H1 (cell line): ENCODE measurements around the gene CFAP53. TPM values are rescaled to one million over a fixed set of nuclear protein-coding genes. Genes with fewer than 3 reads are reported as not detected.

Source experiments
- CTCF ChIA-PET: fragments of 300-600 bp; sonication (Branson Sonifier 250); formaldehyde crosslinking; loops from one replicate; lab custom pipeline; 2021; ENCODE audit not compliant: partially characterized antibody; lab: Charles Lee
- POLR2A ChIA-PET: fragments of 300-600 bp; sonication (Branson Sonifier 250); formaldehyde crosslinking; loops from one replicate; lab custom pipeline; 2021; ENCODE audit warnings: inconsistent platforms; ENCODE audit not compliant: partially characterized antibody; lab: Charles Lee
- DNase-seq, 2 experiments: peaks; one replicate each; pipeline versions ENCODE4 v3.0.0 to v3.0.0-alpha.2; 2010 to 2022; ENCODE audit warnings: low spot score in 2 of 2, low read depth in 1 of 2, mixed read lengths in 1 of 2
- FAIRE-seq: peaks from 2 replicates; lab custom pipeline; 2011; peaks lifted over from hg19 to GRCh38; lab: Jason Lieb, UNC
- H2AFZ ChIP-seq: 2 replicates; pipeline ENCODE4 v1.8.1; 2012; ENCODE audit warnings: low read length, inconsistent platforms
- H2AK5ac ChIP-seq: 2 replicates; pipeline ENCODE4 v1.6.1; 2013; ENCODE audit warnings: low read depth, low read length
- H2BK120ac ChIP-seq: replicated peaks from 2 replicates; pipeline ENCODE3; 2013; ENCODE audit warnings: low read depth, low read length, inconsistent platforms
- H2BK12ac ChIP-seq: 2 replicates; pipeline ENCODE4 v1.6.1; 2013; ENCODE audit warnings: low read depth, low read length
- H2BK15ac ChIP-seq: 2 replicates; pipeline ENCODE4 v1.6.1; 2013; ENCODE audit warnings: low read length
- H2BK20ac ChIP-seq: 2 replicates; pipeline ENCODE4 v1.6.1; 2013; ENCODE audit warnings: low read length
- H2BK5ac ChIP-seq: 2 replicates; pipeline ENCODE4 v1.6.1; 2013; ENCODE audit warnings: low read depth, low read length
- H3K14ac ChIP-seq: 2 replicates; pipeline ENCODE4 v1.6.1; 2013; ENCODE audit warnings: inconsistent platforms; ENCODE audit not compliant: insufficient read length
- H3K18ac ChIP-seq: 2 replicates; pipeline ENCODE4 v1.6.1; 2013; ENCODE audit warnings: low read length; ENCODE audit errors: extremely low read depth
- H3K23ac ChIP-seq: 2 replicates; pipeline ENCODE4 v1.6.1; 2013; ENCODE audit warnings: inconsistent platforms; ENCODE audit not compliant: insufficient read length
- H3K23me2 ChIP-seq: 2 replicates; pipeline ENCODE4 v1.6.1; 2013; ENCODE audit warnings: low read depth, low read length
- H3K27ac ChIP-seq: 2 replicates; pipeline ENCODE4 v1.6.1; 2011; ENCODE audit warnings: low read depth, low read length, inconsistent platforms
- H3K27me3 ChIP-seq, 4 experiments: replicated peaks in 1 of 4; 1 replicate in 1 of 4; 2 replicates in 3 of 4; pipeline versions ENCODE4 v1.6.1 to v1.8.1; 2011 to 2013; ENCODE audit warnings: low read length in 3 of 4, mild to moderate bottlenecking in 3 of 4, inconsistent platforms in 2 of 4, mixed read lengths in 2 of 4, moderate library complexity in 1 of 4; ENCODE audit not compliant: control insufficient read depth in 3 of 4, insufficient read depth in 3 of 4; ENCODE audit errors: extremely low read depth in 1 of 4
- H3K36me3 ChIP-seq, 4 experiments: 2 replicates each; pipeline versions ENCODE4 v1.6.1 to v1.8.1; 2011 to 2013; ENCODE audit warnings: mild to moderate bottlenecking in 4 of 4, low read length in 3 of 4, moderate library complexity in 2 of 4, control low read depth in 1 of 4, inconsistent platforms in 1 of 4; ENCODE audit not compliant: insufficient read depth in 4 of 4, control insufficient read depth in 2 of 4
- H3K4ac ChIP-seq: replicated peaks from 2 replicates; pipeline ENCODE3; 2013; ENCODE audit warnings: low read length, low read depth, mixed read lengths, inconsistent platforms; ENCODE audit not compliant: insufficient read length
- H3K4me1 ChIP-seq, 4 experiments: replicated peaks in 1 of 4; 1 replicate in 1 of 4; 2 replicates in 3 of 4; pipeline versions ENCODE4 v1.6.1 to v1.8.1; 2011 to 2013; ENCODE audit warnings: low read length in 3 of 4, inconsistent platforms in 2 of 4, mixed read lengths in 1 of 4; ENCODE audit not compliant: insufficient read depth in 4 of 4, control insufficient read depth in 3 of 4
- H3K4me2 ChIP-seq, 2 experiments: 2 replicates each; pipeline versions ENCODE4 v1.6.1 to v1.8.1; 2011 to 2013; ENCODE audit warnings: low read depth in 2 of 2, low read length in 2 of 2, control low read depth in 1 of 2, inconsistent platforms in 1 of 2, mild to moderate bottlenecking in 1 of 2; ENCODE audit not compliant: insufficient read depth in 1 of 2
- H3K4me3 ChIP-seq, 4 experiments: fragments of 200-600, 300-600 bp in 1 of 4; sonication (generic), shearing (Covaris generic), sonication (Bioruptor Twin) in 1 of 4; 2 replicates each; pipeline versions ENCODE4 v1.5.1 to v1.8.1; 2011 to 2016; ENCODE audit warnings: low read length in 4 of 4, low read depth in 3 of 4, control low read depth in 2 of 4, inconsistent platforms in 2 of 4, mild to moderate bottlenecking in 2 of 4, mixed read lengths in 1 of 4, moderate library complexity in 1 of 4; ENCODE audit not compliant: insufficient read depth in 2 of 4; ENCODE audit errors: extremely low read depth in 1 of 4
- H3K56ac ChIP-seq: replicated peaks from 2 replicates; pipeline ENCODE3; 2013; ENCODE audit warnings: low read depth, mild to moderate bottlenecking, mixed read lengths, low read length, inconsistent platforms; ENCODE audit not compliant: insufficient read length
- H3K79me1 ChIP-seq: 2 replicates; pipeline ENCODE4 v1.6.1; 2013; ENCODE audit warnings: low read depth, low read length, control low read depth
- H3K79me2 ChIP-seq, 2 experiments: 2 replicates each; pipeline versions ENCODE4 v1.6.1 to v1.8.1; 2012 to 2013; ENCODE audit warnings: low read length in 2 of 2, mild to moderate bottlenecking in 2 of 2, inconsistent platforms in 1 of 2; ENCODE audit not compliant: insufficient read depth in 2 of 2, control insufficient read depth in 1 of 2
- H3K9ac ChIP-seq, 4 experiments: replicated peaks in 1 of 4; 1 replicate in 1 of 4; 2 replicates in 3 of 4; pipeline versions ENCODE4 v1.6.1 to v1.8.1; 2011 to 2013; ENCODE audit warnings: low read depth in 3 of 4, low read length in 3 of 4, control low read depth in 2 of 4, mild to moderate bottlenecking in 2 of 4, moderate library complexity in 2 of 4, inconsistent platforms in 1 of 4; ENCODE audit errors: extremely low read depth in 1 of 4
- H3K9me3 ChIP-seq, 2 experiments: 2 replicates each; pipeline versions ENCODE4 v1.6.1 to v1.8.1; 2012 to 2013; ENCODE audit warnings: mild to moderate bottlenecking in 2 of 2, moderate library complexity in 2 of 2, control low read depth in 1 of 2, inconsistent platforms in 1 of 2, low read depth in 1 of 2, low read length in 1 of 2, mixed read lengths in 1 of 2; ENCODE audit not compliant: insufficient read depth in 2 of 2
- H4K20me1 ChIP-seq, 2 experiments: replicated peaks in 1 of 2; 2 replicates each; pipeline versions ENCODE3 to v1.8.1; 2011 to 2013; ENCODE audit warnings: inconsistent platforms in 2 of 2, low read length in 2 of 2, mild to moderate bottlenecking in 1 of 2; ENCODE audit not compliant: insufficient read depth in 2 of 2, control insufficient read depth in 1 of 2
- H4K5ac ChIP-seq: 2 replicates; pipeline ENCODE4 v1.6.1; 2013; ENCODE audit warnings: low read length, low read depth, mixed read lengths, inconsistent platforms; ENCODE audit not compliant: insufficient read length
- H4K8ac ChIP-seq: 2 replicates; pipeline ENCODE4 v1.8.0; 2013; ENCODE audit warnings: mild to moderate bottlenecking, moderate library complexity, low read length, inconsistent platforms; ENCODE audit not compliant: insufficient read depth; ENCODE audit errors: extremely low read depth
- H4K91ac ChIP-seq: replicated peaks from 2 replicates; pipeline ENCODE3; 2013; ENCODE audit warnings: low read length, mixed read lengths, inconsistent platforms; ENCODE audit not compliant: insufficient read length
- ASH2L ChIP-seq: fragments of 200-600, 300-600 bp; sonication (generic); IDR thresholded peaks from one replicate; pipeline ENCODE4 v1.7.1; 2017; ENCODE audit warnings: low read length
- CREB1 ChIP-seq: IDR thresholded peaks from 2 replicates; pipeline ENCODE4 v1.6.1; 2012; ENCODE audit warnings: inconsistent platforms
- CTCF ChIP-seq, 3 experiments: IDR thresholded peaks; 1 replicate in 2 of 3; 2 replicates in 1 of 3; pipeline versions ENCODE4 v1.5.1 to v1.6.1; 2011; ENCODE audit warnings: low read length in 3 of 3, mild to moderate bottlenecking in 3 of 3, inconsistent platforms in 2 of 3, low read depth in 1 of 3, moderate library complexity in 1 of 3; ENCODE audit not compliant: insufficient read depth in 1 of 3; ENCODE audit errors: control extremely low read depth in 1 of 3
- E2F6 ChIP-seq: IDR thresholded peaks from 2 replicates; pipeline ENCODE4 v1.6.1; 2012; ENCODE audit warnings: inconsistent platforms
- JUN ChIP-seq: IDR thresholded peaks from 2 replicates; pipeline ENCODE4 v1.6.1; 2011; ENCODE audit warnings: low read depth, mild to moderate bottlenecking, improper control_type of control experiment, low read length
- SIN3A ChIP-seq, 2 experiments: IDR thresholded peaks in 1 of 2; conservative IDR thresholded peaks in 1 of 2; 2 replicates each; pipeline ENCODE4 v1.6.1; 2011 to 2012; ENCODE audit warnings: low read length in 2 of 2, improper control_type of control experiment in 1 of 2, low read depth in 1 of 2, mild to moderate bottlenecking in 1 of 2
- TAF7 ChIP-seq: optimal IDR thresholded peaks from 2 replicates; pipeline ENCODE3; 2011; ENCODE audit warnings: low read depth, mild to moderate bottlenecking, inconsistent platforms, low read length, moderate library complexity, borderline replicate concordance
- WGBS, 2 experiments: shearing (Covaris generic) in 1 of 2; methylation state at CpG; one replicate each; pipeline versions ENCODE4 v1.1.6 to v1.1.7; 2013 to 2015; ENCODE audit warnings: low lambda C conversion rate in 2 of 2, mixed read lengths in 2 of 2, inconsistent platforms in 1 of 2, low coverage in 1 of 2, missing lambda C conversion rate in 1 of 2; ENCODE audit not compliant: insufficient replicate concordance in 2 of 2, insufficient coverage in 1 of 2, insufficient read length in 1 of 2; ENCODE audit errors: extremely low coverage in 1 of 2, missing lambda C conversion rate in 1 of 2; 5-methylcytosine and 5-hydroxymethylcytosine counted together
- polyA plus RNA-seq, 7 experiments: library from polyadenylated mRNA; depleted of rRNA in 3 of 7; stranded (reverse) in 5 of 7; unstranded in 2 of 7; fragments of >200 nt in 5 of 7; fragments of 200-250 nt in 2 of 7; gene quantifications; 1 replicate in 5 of 7; 2 replicates in 1 of 7; 4 replicates in 1 of 7; pipeline versions ENCODE4 v1.2.1 to v1.2.3, GENCODE V29; 2011 to 2013; ENCODE audit warnings: missing spikeins in 2 of 7, mixed read lengths in 2 of 7
- total RNA-seq: library from RNA; stranded (reverse); fragmentation: NEBNext Ultra II Directional; extraction: Animal tissue kit (Norgen Biotek cat#: 25700); gene quantifications from 2 replicates; pipeline ENCODE4 v1.2.1, GENCODE V29; 2021

Gene CFAP53
- total and polyA plus RNA-seq, 2 of the 8 experiments (the other 6 are each of a cell fraction or from before 2014, with no cell fraction given): 0.08 to 0.30 TPM

GRCh38 chr18:50281295-50281971 is 15.1 kb upstream of the CFAP53 start, which contains the start of gene MBD1:
TSS of gene MBD1 (minus strand) at chr18:50281523. CDS start at chr18:50279992, 1,531 bp downstream.
- Histone ChIP-seq H3K79me1 (peaks cover 6% of the 10 kb centered on the region; the same call in 1 of the 2 replicates), H3K36me3 (peaks cover 9 to 32% (median 28%) of the 10 kb centered on the region in 4 experiments), H3K79me2 (peaks cover 0 to 23% of the 10 kb centered on the region in 2 experiments; a peak in 2 of 4 replicates), H4K5ac (peak within 1 kb of the TSS; percentile 94), H3K4ac (peak within 1 kb of the TSS; percentile 24), H3K4me3 (peak within 1 kb of the TSS; percentile 93 to 97 (median 94)), H3K27ac (peak within 1 kb of the TSS; percentile 74), H2BK12ac (peak within 1 kb of the TSS; percentile 68; the same call in 1 of the 2 replicates), H3K14ac (no peak within 1 kb of the TSS), H4K8ac (peak within 1 kb of the TSS; percentile 94), H3K23me2 (peaks cover 12% of the 10 kb centered on the region), H3K18ac (peak within 1 kb of the TSS; percentile 97), H2BK5ac (peak within 1 kb of the TSS; percentile 92; the same call in 1 of the 2 replicates), H2BK120ac (no peak within 1 kb of the TSS), H3K4me1 (peaks cover 0 to 11% (median 4%) of the 10 kb centered on the region in 4 experiments; a peak in 5 of 7 replicates), H2AK5ac (0 out of 2 replicates have a peak within 1 kb of the TSS, but pooled peaks have one; percentile 4), H3K56ac (peak within 1 kb of the TSS; percentile 74), H4K20me1 (peaks cover 0 to 9% of the 10 kb centered on the region in 2 experiments), H3K9me3 (no peaks in the 10 kb centered on the region), H2AFZ (peak within 1 kb of the TSS; percentile 92), H3K27me3 (no peaks in the 10 kb centered on the region), H3K23ac (no peak within 1 kb of the TSS), H2BK15ac (0 out of 2 replicates have a peak within 1 kb of the TSS, but pooled peaks have one; percentile 72), H3K4me2 (peak within 1 kb of the TSS; percentile 91 to 97), H3K9ac (peak within 1 kb of the TSS; percentile 9 to 89 (median 64)), H2BK20ac (no peak within 1 kb of the TSS), H4K91ac (peak within 1 kb of the TSS; percentile 94)
- FAIRE-seq (peak; percentile 73), DNase-seq (peak; percentile 92 to 93)
- CTCF ChIA-PET: interaction anchor here (0.8 to 3.2 kb wide), 8 partner anchors 12 to 148 kb away, joined by 3 to 16 read pairs (median 4); no protein-coding TSS in a partner anchor
- 2% methylated on average over 41 of the region's 63 CpGs; no CpG with 5 or more reads in 1 of the 2 experiments for WGBS, 2 experiments
- POLR2A ChIA-PET: interaction anchor here (0.6 to 1.3 kb wide), 7 partner anchors 12 to 118 kb away, joined by 3 to 6 read pairs (median 4); no protein-coding TSS in a partner anchor
- TF ChIP-seq CREB1: peak; percentile 63
- TF ChIP-seq ASH2L: peak; percentile 85
- TF ChIP-seq SIN3A (conservative IDR thresholded peaks at IDR 0.05 in 1 of 2, IDR thresholded peaks at IDR 0.05 in 1 of 2; ENCODE audit: low read depth in 1 of 2, low read length in 2 of 2): peak; percentile 73 to 82; a peak in 2 of 4 replicates
- TF ChIP-seq JUN: no peak
- peak; percentile 33 for TF ChIP-seq TAF7
- TF ChIP-seq CTCF (IDR thresholded peaks at IDR 0.05; ENCODE audit: control extremely low read depth in 1 of 3, insufficient read depth in 1 of 3, low read depth in 1 of 3, low read length in 3 of 3): peak in 2 of 3 experiments; percentile 6 to 10; a peak in 2 of 4 replicates
- TF ChIP-seq E2F6: peak; percentile 94
